HepG2 (cell line): ENCODE measurements around the gene LRR1. TPM values are rescaled to one million over a fixed set of nuclear protein-coding genes. Genes with fewer than 3 reads are reported as not detected.

Source experiments
- CBX1 ChIP-seq: IDR thresholded peaks from one replicate; pipeline ENCODE4 v1.6.1; 2016; ENCODE audit warnings: antibody characterized with exemption, low read depth
- ELF1 ChIP-seq: sonication (generic); formaldehyde crosslinking; IDR thresholded peaks from 2 replicates; pipeline ENCODE4 v1.4.0; 2020; ENCODE audit warnings: missing genetic modification reagents
- FOXM1 ChIP-seq: sonication (generic); formaldehyde crosslinking; IDR thresholded peaks from 2 replicates; pipeline ENCODE4 v1.5.0; 2020; ENCODE audit warnings: missing genetic modification reagents
- GABPA ChIP-seq, 2 experiments: IDR thresholded peaks; 2 replicates each; pipeline ENCODE4 v1.6.1; 2011 to 2016; ENCODE audit warnings: low read depth in 2 of 2, low read length in 1 of 2, missing biosample characterization in 1 of 2, missing genetic modification characterization in 1 of 2
- GZF1 ChIP-seq: sonication (generic); formaldehyde crosslinking; IDR thresholded peaks from 2 replicates; pipeline ENCODE4 v1.5.1; 2020; ENCODE audit warnings: mild to moderate bottlenecking, missing genetic modification reagents
- IRF2 ChIP-seq: IDR thresholded peaks from 2 replicates; pipeline ENCODE4 v1.6.1; 2018; ENCODE audit warnings: missing genetic modification reagents, missing compliant biosample characterization
- MAFK ChIP-seq, 2 experiments: IDR thresholded peaks in 1 of 2; conservative IDR thresholded peaks in 1 of 2; 2 replicates each; pipeline ENCODE4 v1.6.1; 2011; ENCODE audit warnings: improper control_type of control experiment in 2 of 2, low read length in 2 of 2
- MBNL3 ChIP-seq: fragments of 250-450 bp; sonication (Bioruptor Pico); conservative IDR thresholded peaks from 2 replicates; pipeline ENCODE4 v1.8.0; 2022; ENCODE audit warnings: mild to moderate bottlenecking, inconsistent platforms
- MEIS2 ChIP-seq: sonication (generic); formaldehyde crosslinking; IDR thresholded peaks from 2 replicates; pipeline ENCODE4 v1.9.0; 2021; ENCODE audit warnings: mild to moderate bottlenecking, missing genetic modification reagents
- MYC ChIP-seq: sonication (generic); formaldehyde crosslinking; IDR thresholded peaks from 2 replicates; pipeline ENCODE4 v1.9.0; 2021; ENCODE audit warnings: missing genetic modification reagents, borderline replicate concordance
- PPARG ChIP-seq: conservative IDR thresholded peaks from 2 replicates; pipeline ENCODE4 v1.6.1; 2016; ENCODE audit warnings: missing biosample characterization, missing genetic modification reagents
- PRMT3 ChIP-seq: sonication (generic); formaldehyde crosslinking; IDR thresholded peaks from 2 replicates; pipeline ENCODE4 v1.8.1; 2022; ENCODE audit warnings: low read depth, mild to moderate bottlenecking, moderate library complexity, missing genetic modification reagents, borderline replicate concordance
- SRSF9 ChIP-seq: fragments of 200-400 bp; formaldehyde crosslinking; IDR thresholded peaks from 2 replicates; pipeline ENCODE4 v1.6.1; 2018; ENCODE audit warnings: borderline replicate concordance, mild to moderate bottlenecking, low read depth, low read length; ENCODE audit not compliant: insufficient read depth, poor library complexity, severe bottlenecking
- TAF15 ChIP-seq: fragments of 200-400 bp; formaldehyde crosslinking; IDR thresholded peaks from one replicate; pipeline ENCODE4 v1.6.1; 2018; ENCODE audit warnings: mild to moderate bottlenecking, low read depth, low read length; ENCODE audit not compliant: poor library complexity, severe bottlenecking
- TCF7L2 ChIP-seq: IDR thresholded peaks from 2 replicates; pipeline ENCODE4 v1.6.1; 2011; ENCODE audit warnings: mild to moderate bottlenecking, low read depth, low read length, moderate library complexity
- THAP11 ChIP-seq: IDR thresholded peaks from 2 replicates; pipeline ENCODE4 v1.6.1; 2016; ENCODE audit warnings: missing biosample characterization, missing genetic modification reagents
- ZFP90 ChIP-seq: sonication (generic); formaldehyde crosslinking; IDR thresholded peaks from 2 replicates; pipeline ENCODE4 v1.8.0; 2022; ENCODE audit warnings: missing genetic modification reagents, mild to moderate bottlenecking, inconsistent platforms, borderline replicate concordance
- ZNF235 ChIP-seq: sonication (generic); formaldehyde crosslinking; IDR thresholded peaks from 2 replicates; pipeline ENCODE4 v1.8.1; 2023; ENCODE audit warnings: mild to moderate bottlenecking, missing genetic modification reagents, borderline replicate concordance
- ZNF317 ChIP-seq: sonication (generic); formaldehyde crosslinking; IDR thresholded peaks from 2 replicates; pipeline ENCODE4 v1.5.0; 2020; ENCODE audit warnings: mild to moderate bottlenecking, missing genetic modification reagents
- ZNF329 ChIP-seq: sonication (generic); formaldehyde crosslinking; IDR thresholded peaks from 2 replicates; pipeline ENCODE4 v1.9.0; 2021; ENCODE audit warnings: low read depth, mild to moderate bottlenecking, missing genetic modification reagents
- ZNF589 ChIP-seq: sonication (generic); formaldehyde crosslinking; conservative IDR thresholded peaks from 2 replicates; pipeline ENCODE4 v1.8.0; 2022; ENCODE audit warnings: mild to moderate bottlenecking, moderate library complexity, missing genetic modification reagents
- ZNF607 ChIP-seq: sonication (generic); formaldehyde crosslinking; IDR thresholded peaks from 2 replicates; pipeline ENCODE4 v1.5.1; 2020; ENCODE audit warnings: missing genetic modification reagents, mild to moderate bottlenecking, borderline replicate concordance
- ZNF768 ChIP-seq: sonication (generic); formaldehyde crosslinking; IDR thresholded peaks from 2 replicates; pipeline ENCODE4 v1.4.0; 2020; ENCODE audit warnings: missing genetic modification reagents
- ZNF878 ChIP-seq: sonication (generic); formaldehyde crosslinking; IDR thresholded peaks from 2 replicates; pipeline ENCODE4 v1.8.1; 2023; ENCODE audit warnings: mild to moderate bottlenecking, missing genetic modification reagents, moderate library complexity
- polyA plus RNA-seq, 8 experiments: library from polyadenylated mRNA; depleted of rRNA in 3 of 8; stranded (reverse) in 7 of 8; unstranded in 1 of 8; fragments of >200 nt; fragmentation: Illumina TruSeq in 4 of 8; extraction: Trizol in 4 of 8; gene quantifications; 2 replicates each; pipeline versions ENCODE4 v1.2.1 to v1.2.3, GENCODE V29; 2011 to 2016; ENCODE audit warnings: low read depth in 4 of 8, missing spikeins in 1 of 8, mixed read lengths in 1 of 8; ENCODE audit not compliant: insufficient read depth in 1 of 8
- total RNA-seq, 5 experiments: library from RNA; depleted of rRNA; stranded (reverse); fragments of >200 nt; fragmentation: Illumina TruSeq; extraction: Trizol; gene quantifications; 2 replicates each; pipeline ENCODE4 v1.2.3, GENCODE V29; 2016; ENCODE audit warnings: low read depth in 1 of 5
- TF ChIP-seq, protein P1 (sequence below): IDR thresholded peaks from 2 replicates; pipeline ENCODE4 v1.6.1; 2016; ENCODE audit warnings: low read depth, missing genetic modification reagents, missing compliant biosample characterization

The LRR1 gene
- total and polyA plus RNA-seq, 2 of the 13 experiments (the other 11 are each of a cell fraction or from before 2014, with no cell fraction given), result 7.0 to 36.2 TPM

DNA sequence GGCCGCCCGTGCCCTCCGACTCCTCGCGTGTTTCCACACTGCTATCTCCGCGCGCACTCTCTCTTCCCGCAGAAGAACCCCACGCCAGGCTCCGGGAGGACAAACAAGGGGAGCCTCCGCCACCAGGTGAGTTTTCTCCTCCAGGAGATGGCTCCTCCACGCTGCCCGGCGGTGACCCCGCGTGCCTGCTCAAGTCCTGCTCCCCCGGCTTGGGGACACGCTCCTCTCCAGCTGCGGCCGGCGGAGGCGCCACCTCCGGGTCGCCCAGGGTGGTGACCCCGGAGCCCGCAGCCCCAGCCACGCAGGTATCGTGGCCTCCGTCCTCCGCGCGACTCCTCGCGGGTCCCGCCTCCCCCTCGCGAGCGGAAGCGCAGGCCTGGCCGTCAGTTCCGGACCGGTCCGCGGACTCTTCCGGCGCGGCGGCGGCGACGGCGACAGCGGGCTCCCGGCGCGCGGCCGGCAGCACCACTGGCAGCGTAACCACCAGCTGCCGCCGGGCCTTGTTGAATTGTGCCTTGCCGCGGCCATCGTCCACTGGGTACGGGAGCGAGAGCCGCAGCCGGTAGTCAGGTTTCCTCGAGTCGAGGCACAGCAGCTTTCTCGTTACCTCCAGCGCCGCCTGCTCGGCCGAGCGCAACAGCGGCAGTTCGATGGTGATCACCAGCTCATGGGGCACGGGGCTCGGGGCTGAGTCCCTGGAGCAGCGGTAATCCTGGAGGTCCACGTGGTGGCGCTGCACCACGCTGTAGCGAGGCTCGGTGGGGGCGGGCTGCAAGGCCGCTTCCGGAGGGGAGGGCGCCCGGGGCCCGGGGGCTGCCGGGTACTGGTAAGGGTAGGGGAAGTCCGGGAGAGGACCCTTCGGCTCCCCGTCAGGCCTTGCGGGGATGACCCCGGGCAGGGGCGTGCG, 35.2 kb downstream of the LRR1 start (continued):
- TF ChIP-seq MAFK (conservative IDR thresholded peaks at IDR 0.05 in 1 of 2, IDR thresholded peaks at IDR 0.05 in 1 of 2; ENCODE audit: low read length in 2 of 2), result no peak
- peak; percentile 74 for TF ChIP-seq PRMT3
- TF ChIP-seq ZNF317 (CRISPR knock-in tag), result 0 out of 2 replicates have a peak, but pooled peaks have one; percentile 64
- peak; percentile 88 for TF ChIP-seq ELF1 (CRISPR knock-in tag)
- TF ChIP-seq ZNF235 (CRISPR knock-in tag), result no peak
- no peak; the same call in none of the 2 replicates for TF ChIP-seq ZNF768 (CRISPR knock-in tag)
- TF ChIP-seq ZNF329, result peak; percentile 30; the same call in 1 of the 2 replicates
- TF ChIP-seq, protein P1, sequence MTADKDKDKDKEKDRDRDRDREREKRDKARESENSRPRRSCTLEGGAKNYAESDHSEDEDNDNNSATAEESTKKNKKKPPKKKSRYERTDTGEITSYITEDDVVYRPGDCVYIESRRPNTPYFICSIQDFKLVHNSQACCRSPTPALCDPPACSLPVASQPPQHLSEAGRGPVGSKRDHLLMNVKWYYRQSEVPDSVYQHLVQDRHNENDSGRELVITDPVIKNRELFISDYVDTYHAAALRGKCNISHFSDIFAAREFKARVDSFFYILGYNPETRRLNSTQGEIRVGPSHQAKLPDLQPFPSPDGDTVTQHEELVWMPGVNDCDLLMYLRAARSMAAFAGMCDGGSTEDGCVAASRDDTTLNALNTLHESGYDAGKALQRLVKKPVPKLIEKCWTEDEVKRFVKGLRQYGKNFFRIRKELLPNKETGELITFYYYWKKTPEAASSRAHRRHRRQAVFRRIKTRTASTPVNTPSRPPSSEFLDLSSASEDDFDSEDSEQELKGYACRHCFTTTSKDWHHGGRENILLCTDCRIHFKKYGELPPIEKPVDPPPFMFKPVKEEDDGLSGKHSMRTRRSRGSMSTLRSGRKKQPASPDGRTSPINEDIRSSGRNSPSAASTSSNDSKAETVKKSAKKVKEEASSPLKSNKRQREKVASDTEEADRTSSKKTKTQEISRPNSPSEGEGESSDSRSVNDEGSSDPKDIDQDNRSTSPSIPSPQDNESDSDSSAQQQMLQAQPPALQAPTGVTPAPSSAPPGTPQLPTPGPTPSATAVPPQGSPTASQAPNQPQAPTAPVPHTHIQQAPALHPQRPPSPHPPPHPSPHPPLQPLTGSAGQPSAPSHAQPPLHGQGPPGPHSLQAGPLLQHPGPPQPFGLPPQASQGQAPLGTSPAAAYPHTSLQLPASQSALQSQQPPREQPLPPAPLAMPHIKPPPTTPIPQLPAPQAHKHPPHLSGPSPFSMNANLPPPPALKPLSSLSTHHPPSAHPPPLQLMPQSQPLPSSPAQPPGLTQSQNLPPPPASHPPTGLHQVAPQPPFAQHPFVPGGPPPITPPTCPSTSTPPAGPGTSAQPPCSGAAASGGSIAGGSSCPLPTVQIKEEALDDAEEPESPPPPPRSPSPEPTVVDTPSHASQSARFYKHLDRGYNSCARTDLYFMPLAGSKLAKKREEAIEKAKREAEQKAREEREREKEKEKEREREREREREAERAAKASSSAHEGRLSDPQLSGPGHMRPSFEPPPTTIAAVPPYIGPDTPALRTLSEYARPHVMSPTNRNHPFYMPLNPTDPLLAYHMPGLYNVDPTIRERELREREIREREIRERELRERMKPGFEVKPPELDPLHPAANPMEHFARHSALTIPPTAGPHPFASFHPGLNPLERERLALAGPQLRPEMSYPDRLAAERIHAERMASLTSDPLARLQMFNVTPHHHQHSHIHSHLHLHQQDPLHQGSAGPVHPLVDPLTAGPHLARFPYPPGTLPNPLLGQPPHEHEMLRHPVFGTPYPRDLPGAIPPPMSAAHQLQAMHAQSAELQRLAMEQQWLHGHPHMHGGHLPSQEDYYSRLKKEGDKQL (CRISPR knock-in tag), result no peak
- no peak for TF ChIP-seq FOXM1 (CRISPR knock-in tag)
- no peak for TF ChIP-seq CBX1
- TF ChIP-seq GABPA (IDR thresholded peaks at IDR 0.05; ENCODE audit: low read depth, low read length), result peak; percentile 90
- peak; percentile 88 for TF ChIP-seq GABPA (CRISPR knock-in tag; IDR thresholded peaks at IDR 0.05; ENCODE audit: low read depth)
- no peak for TF ChIP-seq SRSF9
- peak; percentile 88 for TF ChIP-seq THAP11 (CRISPR knock-in tag)
- TF ChIP-seq MYC, result peak; percentile 81
- no peak for TF ChIP-seq MBNL3
- peak; percentile 77; the same call in 1 of the 2 replicates for TF ChIP-seq GZF1 (CRISPR knock-in tag)
- no peak for TF ChIP-seq TAF15
- 0 out of 2 replicates have a peak, but pooled peaks have one; percentile 14 for TF ChIP-seq ZNF878 (CRISPR knock-in tag)
- TF ChIP-seq PPARG (CRISPR knock-in tag), result no peak; the same call in 1 of the 2 replicates
- peak; percentile 86; the same call in 1 of the 2 replicates for TF ChIP-seq ZNF589
- TF ChIP-seq ZFP90, result peak; percentile 63
- no peak for TF ChIP-seq ZNF607 (CRISPR knock-in tag)
- TF ChIP-seq IRF2 (CRISPR knock-in tag), result peak; percentile 78
- TF ChIP-seq MEIS2 (CRISPR knock-in tag), result no peak
- TF ChIP-seq TCF7L2, result no peak
